GM12891 (cell line): Measurements from ENCODE around the gene ZNF532.

Experiments
- POLR2A ChIP-seq: IDR thresholded peaks from 2 replicates; pipeline ENCODE4 v1.6.1; 2011; ENCODE audit warnings: low read depth, low read length, control low read depth
- POLR2AphosphoS5 ChIP-seq: IDR thresholded peaks from 2 replicates; pipeline ENCODE4 v1.6.1; 2011; ENCODE audit warnings: low read depth, low read length, control low read depth
- SPI1 ChIP-seq: IDR thresholded peaks from 2 replicates; pipeline ENCODE4 v1.6.1; 2011; ENCODE audit warnings: low read depth, low read length, control low read depth
- TAF1 ChIP-seq: IDR thresholded peaks from 2 replicates; pipeline ENCODE4 v1.6.1; 2011; ENCODE audit warnings: low read depth, low read length, control low read depth

DNA sequence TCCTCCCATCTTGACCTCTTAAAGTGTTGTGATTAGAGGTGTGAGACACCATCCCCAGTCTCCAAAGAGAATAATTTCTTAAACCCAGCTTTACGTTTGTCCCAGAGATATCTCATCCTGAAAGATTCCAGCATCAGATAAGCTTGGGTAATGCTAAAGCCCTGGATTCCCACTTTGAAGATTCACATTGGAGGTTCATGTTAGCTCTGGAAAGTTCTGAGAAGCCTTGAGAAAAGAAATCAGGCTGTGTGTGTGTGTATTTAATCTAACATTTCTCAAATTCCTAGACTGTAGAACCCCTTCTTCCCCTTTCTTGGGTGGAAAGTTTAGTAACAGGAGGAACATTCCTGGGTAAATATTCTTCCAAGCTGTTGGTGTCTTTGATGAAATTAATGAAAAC lies 18.0 kb downstream of the ZNF532 start:
- TF ChIP-seq POLR2AphosphoS5 (no peak), SPI1 (no peak), POLR2A (no peak), TAF1 (no peak)
